SW 1271 (cell line): ENCODE results near the gene ZNRF1.

Source experiments
- DNase-seq, 2 experiments: peaks; one replicate each; lab custom pipeline; 2025; lab: John Stamatoyannopoulos, UW

The ZNRF1 gene

GRCh38 chr16:75060723-75061122 is 61.9 kb downstream of the ZNRF1 start:
- no peak for DNase-seq

GRCh38 chr16:75061669-75062068 is 62.8 kb downstream of the ZNRF1 start:
- no peak for DNase-seq

- DNase-seq: no peak
These were observed 63.5 kb downstream of the ZNRF1 start for GRCh38 chr16:75062135-75062975.

GRCh38 chr16:75062976-75063346 is 64.1 kb downstream of the ZNRF1 start:
- no peak for DNase-seq

- no peak for DNase-seq
These were observed 64.8 kb downstream of the ZNRF1 start for GRCh38 chr16:75063549-75064088.

GRCh38 chr16:75064403-75065148 is 65.8 kb downstream of the ZNRF1 start:
- DNase-seq: no peak

GRCh38 chr16:75065149-75065505 is 66.3 kb downstream of the ZNRF1 start:
- no peak for DNase-seq

- DNase-seq: no peak
These were observed 66.8 kb downstream of the ZNRF1 start for GRCh38 chr16:75065521-75066149.

GRCh38 chr16:75066861-75067447 is 68.1 kb downstream of the ZNRF1 start:
- no peak for DNase-seq

GRCh38 chr16:75068085-75069031 is 69.5 kb downstream of the ZNRF1 start:
- no peak for DNase-seq

- DNase-seq: no peak
These were observed 71.4 kb downstream of the ZNRF1 start for GRCh38 chr16:75070012-75070841.

- DNase-seq: no peak
These were observed 72.8 kb downstream of the ZNRF1 start for GRCh38 chr16:75071621-75072020.

- DNase-seq: no peak
These were observed 73.6 kb downstream of the ZNRF1 start for GRCh38 chr16:75072239-75072947.

GRCh38 chr16:75073545-75074303 is 74.9 kb downstream of the ZNRF1 start:
- DNase-seq: no peak

- no peak for DNase-seq
These were observed 75.5 kb downstream of the ZNRF1 start for GRCh38 chr16:75074304-75074793.

GRCh38 chr16:75074920-75075687 is 76.3 kb downstream of the ZNRF1 start:
- DNase-seq: no peak

- DNase-seq: no peak
These were observed 77.0 kb downstream of the ZNRF1 start for GRCh38 chr16:75075688-75076268.
